ENCODE measurements around the gene COL9A3.

COL9A3 gene

GRCh38 chr20:62797671-62798532, 18.9 kb upstream of the COL9A3 start:
- no peak for DNase-seq

DNA sequence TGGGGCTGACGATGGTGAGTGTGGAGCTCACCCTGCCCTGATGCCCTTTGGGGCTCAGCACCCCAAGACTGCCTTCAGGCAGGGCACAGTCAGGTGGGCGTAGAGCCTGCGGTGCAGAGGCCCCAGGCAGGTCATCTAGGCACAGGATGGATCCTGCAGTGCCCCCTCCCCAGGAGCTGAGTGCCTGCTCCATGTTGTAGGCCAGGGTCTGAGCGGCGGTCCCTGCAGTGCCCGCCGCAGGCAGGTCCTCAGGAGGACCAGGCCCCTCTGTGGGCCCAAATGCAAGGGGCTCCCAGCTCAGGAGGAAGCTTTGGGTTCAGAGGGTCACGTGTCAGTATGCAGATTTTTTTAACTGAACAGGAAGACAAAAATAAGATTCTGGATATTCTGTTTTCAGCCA, 17.8 kb upstream of the COL9A3 start:
- DNase-seq: no peak

DNA sequence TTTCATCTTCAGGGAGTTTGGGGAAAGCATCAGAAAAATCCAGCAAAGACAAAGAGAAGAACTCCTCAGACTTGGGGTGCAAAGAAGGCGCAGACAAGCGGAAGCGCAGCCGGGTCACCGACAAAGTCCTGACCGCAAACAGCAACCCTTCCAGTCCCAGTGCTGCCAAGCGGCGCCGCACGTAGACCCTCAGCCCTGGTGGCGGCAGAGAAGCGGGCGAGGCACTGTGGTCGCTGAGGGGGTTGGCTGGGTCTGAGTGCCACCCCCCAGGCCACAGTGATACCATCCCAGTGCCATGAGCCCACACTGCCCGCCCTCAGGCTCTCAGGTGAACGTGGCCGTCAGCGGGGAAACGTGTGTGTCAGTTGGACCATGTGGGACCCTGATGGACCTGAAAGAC, 17.4 kb upstream of the COL9A3 start:
- no peak for DNase-seq

GRCh38 chr20:62799873-62800272, 17.0 kb upstream of the COL9A3 start:
- DNase-seq: no peak

- no peak for DNase-seq
These were observed 16.3 kb upstream of the COL9A3 start for GRCh38 chr20:62800314-62801259.

GRCh38 chr20:62801284-62802010, 15.4 kb upstream of the COL9A3 start:
- DNase-seq: no peak

DNA sequence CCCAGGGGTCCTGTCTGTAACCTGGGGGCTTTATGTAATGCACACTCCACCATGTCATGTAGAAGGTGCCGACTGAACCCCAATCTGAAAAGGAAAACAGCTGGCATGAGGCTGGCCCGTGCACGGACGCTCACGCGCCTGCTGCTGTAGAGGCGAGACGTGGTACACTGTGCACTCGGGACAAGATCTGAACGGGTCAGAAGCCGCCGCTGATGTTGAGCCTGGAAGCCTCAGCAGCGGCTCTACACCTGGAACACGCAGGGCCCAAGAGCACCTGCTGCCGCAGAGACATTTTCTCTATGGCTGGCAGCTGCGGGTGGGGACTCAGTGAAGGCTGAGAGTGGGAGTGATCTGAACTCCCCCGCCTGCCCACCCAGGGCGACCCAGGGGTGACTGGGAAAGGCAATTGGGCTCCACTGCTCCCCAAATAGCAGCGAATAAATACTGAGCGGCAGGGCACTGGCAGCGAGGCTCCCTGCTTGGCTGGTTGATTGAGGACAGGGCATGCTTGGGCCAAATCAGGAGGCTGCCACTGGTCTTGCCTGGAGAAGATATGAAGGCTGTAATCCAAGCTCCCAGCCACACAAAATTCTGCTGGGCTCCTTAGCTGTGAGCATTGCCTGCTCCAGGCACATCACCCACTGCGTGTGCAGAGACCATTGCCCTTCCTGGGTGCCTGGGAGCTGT, 14.7 kb upstream of the COL9A3 start:
- no peak for DNase-seq

DNA sequence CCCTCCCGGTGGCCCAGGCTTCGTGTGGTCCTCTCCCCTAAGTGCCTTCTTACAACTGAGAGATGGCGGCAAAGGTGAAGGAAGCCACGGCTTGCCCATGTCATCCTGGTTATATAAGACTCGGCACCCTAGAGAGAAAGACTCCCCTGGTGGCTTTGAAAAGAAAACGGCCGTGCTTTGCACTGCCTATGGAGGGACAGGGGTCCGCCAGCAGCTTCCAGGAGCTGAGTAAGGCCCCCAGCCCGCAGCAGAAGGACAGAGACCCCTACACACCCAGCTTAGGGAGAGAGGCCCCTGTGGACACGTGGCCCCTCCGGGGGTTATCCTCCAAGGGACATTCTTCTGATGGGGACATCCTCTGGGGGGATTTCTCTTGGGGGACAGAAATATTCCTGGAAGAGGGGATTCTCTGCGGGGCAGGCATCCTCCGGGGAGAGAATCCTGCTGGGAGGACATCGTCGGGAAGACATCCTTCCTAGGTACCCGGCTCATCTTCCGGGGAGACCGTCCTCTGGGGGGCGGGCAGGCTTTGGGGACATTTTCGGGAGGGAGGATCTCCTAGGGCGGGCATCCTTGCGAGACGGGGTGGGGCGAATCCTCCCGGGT, 12.7 kb upstream of the COL9A3 start:
- DNase-seq: no peak

- peak; percentile 88 for DNase-seq
These were observed 12.2 kb upstream of the COL9A3 start, which contains the start of gene OGFR for GRCh38 chr20:62804627-62805154. Gene OGFR (plus strand): TSS chr20:62804835. CDS start chr20:62804860, 25 bp downstream.

DNA sequence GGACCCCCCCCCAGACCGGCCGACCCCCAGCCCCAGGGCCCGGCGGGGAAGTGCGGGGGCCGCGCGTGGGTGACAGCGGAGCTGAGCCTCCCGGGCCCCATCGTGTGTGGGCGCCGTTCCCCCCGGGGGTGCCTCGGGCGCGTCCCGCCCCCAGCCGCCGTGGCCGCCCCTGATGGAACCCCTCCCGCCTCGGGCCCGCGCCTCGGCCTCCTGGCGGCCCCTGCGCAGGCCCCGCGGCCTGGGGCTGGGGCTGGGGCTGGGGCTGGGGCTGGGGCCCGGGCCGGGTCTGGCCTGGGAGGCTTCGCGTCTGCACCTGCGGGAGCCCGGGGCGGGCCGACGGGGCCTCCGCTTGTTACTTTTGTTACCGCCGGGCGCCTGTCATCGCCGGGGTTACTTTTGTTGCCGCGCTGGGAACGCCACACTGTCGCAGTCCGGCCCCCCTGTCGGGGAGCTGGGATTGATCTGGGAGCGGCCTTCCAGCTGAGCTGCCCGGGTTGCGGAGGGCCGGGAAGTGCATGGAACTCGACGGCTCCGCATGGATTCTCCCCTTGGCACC, 11.6 kb upstream of the COL9A3 start:
- no peak for DNase-seq

DNA sequence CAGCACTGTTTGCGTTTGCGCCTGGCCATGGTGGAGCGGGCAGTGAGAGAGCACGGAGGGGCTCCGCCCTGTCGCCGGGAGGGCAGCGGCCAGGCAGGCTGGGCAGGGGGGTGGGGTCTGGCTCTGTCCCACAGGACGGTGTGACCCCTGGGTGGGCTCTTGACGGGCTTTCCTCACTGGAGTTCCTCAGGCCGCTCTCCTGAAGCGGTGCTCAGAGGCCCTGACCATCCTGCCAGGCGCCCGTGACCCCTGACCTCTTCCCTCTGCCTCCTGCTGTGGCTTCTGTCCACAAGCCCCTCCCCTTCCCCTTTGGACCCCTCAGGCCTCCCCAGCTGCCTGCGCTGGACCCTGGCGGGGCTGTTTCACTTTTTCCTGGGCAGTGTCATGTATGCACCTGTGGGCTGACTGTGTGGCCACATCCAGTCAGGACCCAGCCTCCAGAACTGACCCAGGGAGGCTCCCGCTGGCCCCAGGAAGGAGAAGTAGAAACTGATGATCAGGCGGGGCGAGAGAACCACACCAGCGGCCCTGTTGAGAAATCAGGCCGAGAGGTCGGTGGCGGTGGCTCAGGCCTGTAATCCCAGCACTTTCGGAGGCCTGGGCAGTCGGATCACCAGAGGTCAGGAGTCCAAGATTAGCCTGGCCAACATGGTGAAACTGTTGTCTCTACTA, 11.0 kb upstream of the COL9A3 start:
- no peak for DNase-seq

GRCh38 chr20:62806383-62807050, 10.3 kb upstream of the COL9A3 start:
- DNase-seq: no peak

DNA sequence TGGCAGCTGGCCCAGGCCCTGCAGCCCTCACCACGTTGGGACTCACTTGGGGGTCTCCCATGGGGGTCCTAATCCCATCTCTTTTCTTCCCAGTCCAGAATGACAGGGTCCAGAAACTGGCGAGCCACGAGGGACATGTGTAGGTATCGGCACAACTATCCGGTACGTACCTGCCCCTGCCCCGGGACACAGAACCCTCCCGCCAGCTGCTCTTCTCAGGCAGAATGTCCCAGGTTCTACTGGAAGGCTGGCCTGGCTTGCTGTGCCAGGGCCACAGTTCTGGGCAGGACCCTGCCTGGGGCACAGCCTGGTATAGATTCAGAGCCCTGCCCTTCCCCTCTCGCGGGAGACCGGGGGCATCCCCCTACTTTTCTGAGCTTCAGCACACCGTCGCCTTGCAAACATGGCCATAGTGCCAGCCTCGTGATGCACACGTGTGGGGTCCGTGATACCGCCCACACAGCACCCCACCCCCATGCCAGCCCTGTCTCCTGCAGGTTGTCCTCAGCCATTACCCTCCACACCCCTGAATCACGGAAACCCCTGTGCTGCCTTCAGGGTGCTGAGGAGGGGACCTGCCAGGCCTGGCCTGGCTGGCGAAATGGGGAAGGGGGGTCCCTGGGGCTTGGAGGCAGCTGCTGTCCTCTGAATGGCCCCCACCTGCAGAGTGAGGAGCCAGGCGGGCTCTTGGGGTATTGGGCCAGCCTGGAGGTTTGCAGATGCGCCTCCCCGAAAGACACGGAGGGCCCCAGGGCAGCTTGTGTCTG, 9.2 kb upstream of the COL9A3 start:
- DNase-seq: no peak

GRCh38 chr20:62808211-62808865, 8.5 kb upstream of the COL9A3 start:
- peak; percentile 93 for DNase-seq

DNA sequence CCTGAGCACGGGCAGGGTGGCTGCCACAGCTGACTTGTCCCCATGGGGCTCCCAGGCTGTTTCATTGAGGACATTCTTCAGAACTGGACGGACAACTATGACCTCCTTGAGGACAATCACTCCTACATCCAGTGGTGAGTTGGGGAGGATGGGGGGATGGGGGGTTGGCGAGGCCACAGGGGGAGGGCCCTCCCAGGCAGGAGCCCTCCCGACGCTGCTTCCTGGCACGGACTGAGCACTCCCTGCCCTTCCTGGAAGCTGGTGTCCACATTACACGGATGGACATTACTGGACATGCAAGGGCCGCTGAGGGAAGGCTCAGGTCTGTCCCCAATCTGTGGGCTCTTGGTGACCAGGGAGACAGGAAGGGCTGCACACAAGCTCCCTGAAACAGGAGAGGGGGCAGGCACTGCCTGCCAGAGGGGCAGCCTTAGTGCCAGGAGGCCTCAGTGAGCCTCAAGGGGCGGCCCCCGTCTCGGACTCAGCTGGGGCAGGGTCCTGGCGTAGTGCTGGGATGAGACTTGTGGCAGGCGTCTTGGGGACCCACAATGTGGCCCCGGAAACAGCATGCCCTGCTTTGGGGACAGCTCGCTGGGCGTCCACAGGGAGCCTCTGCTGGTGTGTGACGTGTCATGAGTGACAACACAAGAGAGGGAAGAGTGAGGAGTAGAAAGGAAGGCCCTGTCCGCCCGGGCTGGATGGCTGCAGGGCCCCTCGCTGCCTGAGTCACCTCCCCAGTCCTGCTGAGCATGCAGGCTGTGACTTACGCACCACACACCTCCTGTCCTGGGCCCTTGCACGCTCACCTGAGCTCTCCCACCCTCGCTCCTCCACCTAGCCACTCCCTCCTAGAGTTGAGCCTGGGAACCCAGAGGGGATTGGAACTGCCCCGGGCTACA, 7.1 kb upstream of the COL9A3 start:
- DNase-seq: no peak

- no peak for DNase-seq
These were observed 5.5 kb upstream of the COL9A3 start for GRCh38 chr20:62811320-62811719.

DNA sequence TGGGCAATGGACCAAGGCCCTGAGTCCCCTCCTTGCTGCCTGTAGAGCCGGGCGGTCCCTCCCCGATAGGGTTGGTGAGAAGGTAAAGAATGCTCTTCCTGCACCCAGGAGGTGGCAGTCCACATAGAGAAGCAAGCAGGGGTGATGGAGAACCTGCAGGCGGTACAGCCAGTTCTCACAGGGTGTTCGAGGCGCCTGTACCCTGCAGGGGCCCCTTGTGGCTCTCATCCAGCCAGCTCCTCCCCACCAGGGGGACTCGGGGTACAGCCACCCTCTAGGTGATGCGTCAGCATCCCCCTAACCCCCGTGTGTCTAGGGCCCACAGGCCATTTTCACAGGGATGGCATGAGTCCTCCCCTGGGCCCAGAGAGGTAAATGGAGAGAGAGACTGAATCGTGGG, 5.1 kb upstream of the COL9A3 start:
- DNase-seq: no peak
